AG10803 (cell line): Measurements from ENCODE around the gene CBX3.

Experiments
- DNase-seq: peaks from one replicate; pipeline ENCODE4 v3.0.0; 2010; ENCODE audit warnings: low read depth
- H3K4me3 ChIP-seq: 2 replicates; pipeline ENCODE4 v1.5.1; 2011; ENCODE audit warnings: mild to moderate bottlenecking, low read length, control low read depth
- CTCF ChIP-seq: conservative IDR thresholded peaks from 2 replicates; pipeline ENCODE4 v1.5.1; 2011; ENCODE audit warnings: mild to moderate bottlenecking, low read length, control low read depth, inconsistent platforms

The CBX3 gene

GRCh38 chr7:26178272-26178960 lies 23.1 kb upstream of the CBX3 start:
- TF ChIP-seq CTCF, result no peak
- no peak for DNase-seq
- H3K4me3 ChIP-seq, result no peak overlapping the region

GRCh38 chr7:26179422-26179821 lies 22.1 kb upstream of the CBX3 start:
- DNase-seq, result no peak
- no peak overlapping the region for H3K4me3 ChIP-seq
- TF ChIP-seq CTCF, result no peak

- H3K4me3 ChIP-seq, result no peak overlapping the region
- no peak for TF ChIP-seq CTCF
- DNase-seq, result no peak
Measured at GRCh38 chr7:26179826-26180497, 21.6 kb upstream of the CBX3 start.

- no peak for TF ChIP-seq CTCF
- no peak overlapping the region for H3K4me3 ChIP-seq
- no peak for DNase-seq
Measured at GRCh38 chr7:26180792-26181198, 20.8 kb upstream of the CBX3 start.

- no peak for TF ChIP-seq CTCF
- no peak overlapping the region for H3K4me3 ChIP-seq
- DNase-seq, result no peak
Measured at GRCh38 chr7:26181474-26182227, 19.9 kb upstream of the CBX3 start.

DNA sequence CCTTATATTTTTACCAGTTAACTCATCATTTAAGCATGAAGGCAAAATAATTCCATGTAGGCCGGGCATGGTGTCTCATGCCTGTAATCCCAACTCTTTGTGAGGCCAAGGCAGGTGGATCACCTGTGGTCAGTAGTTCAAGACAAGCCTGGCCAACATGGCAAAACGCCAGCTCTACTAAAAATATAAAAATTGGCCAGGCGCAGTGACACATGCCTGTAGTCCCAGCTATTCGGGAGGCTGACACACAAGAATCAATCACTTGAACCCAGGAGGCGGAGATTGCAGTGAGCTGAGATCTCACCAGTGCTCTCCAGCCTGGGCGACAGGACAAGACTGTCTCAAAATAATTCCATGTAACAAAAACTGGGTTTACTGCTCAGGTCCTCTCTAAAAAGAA lies 19.3 kb upstream of the CBX3 start:
- no peak for TF ChIP-seq CTCF
- H3K4me3 ChIP-seq, result no peak overlapping the region
- DNase-seq, result no peak
